Fibroblast of skin of right quadriceps (primary cell): ENCODE data around the gene PPARA.
"Not testable (repeated sequence)": the region's sequence is repeated elsewhere in the genome, so short reads cannot be mapped to it uniquely, and the experiment has no call there.

Source experiments
- DNase-seq: peaks from one replicate; pipeline ENCODE4 v3.0.0-alpha.2; 2013

The PPARA gene

DNA sequence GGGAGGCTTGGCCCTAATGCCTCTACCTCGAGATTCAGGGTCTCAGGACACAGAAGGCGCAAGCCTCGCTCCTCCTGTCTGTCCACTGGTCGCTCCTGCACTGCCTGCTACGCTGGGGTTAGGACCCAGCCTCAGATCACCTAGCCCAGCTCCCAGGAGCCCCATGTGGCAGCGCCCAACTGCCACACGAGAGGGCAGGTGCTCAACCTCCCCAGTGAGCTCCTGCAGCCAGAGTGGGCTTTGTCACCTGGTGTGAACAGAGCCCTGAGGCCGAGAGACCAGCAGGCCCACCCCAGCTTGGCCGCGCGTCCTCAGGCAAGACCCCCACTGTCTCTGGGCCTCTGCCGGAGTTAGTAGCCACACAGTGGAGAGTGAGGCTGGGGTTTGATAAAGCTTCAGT lies 21.7 kb upstream of the PPARA start:
- DNase-seq: no peak

DNA sequence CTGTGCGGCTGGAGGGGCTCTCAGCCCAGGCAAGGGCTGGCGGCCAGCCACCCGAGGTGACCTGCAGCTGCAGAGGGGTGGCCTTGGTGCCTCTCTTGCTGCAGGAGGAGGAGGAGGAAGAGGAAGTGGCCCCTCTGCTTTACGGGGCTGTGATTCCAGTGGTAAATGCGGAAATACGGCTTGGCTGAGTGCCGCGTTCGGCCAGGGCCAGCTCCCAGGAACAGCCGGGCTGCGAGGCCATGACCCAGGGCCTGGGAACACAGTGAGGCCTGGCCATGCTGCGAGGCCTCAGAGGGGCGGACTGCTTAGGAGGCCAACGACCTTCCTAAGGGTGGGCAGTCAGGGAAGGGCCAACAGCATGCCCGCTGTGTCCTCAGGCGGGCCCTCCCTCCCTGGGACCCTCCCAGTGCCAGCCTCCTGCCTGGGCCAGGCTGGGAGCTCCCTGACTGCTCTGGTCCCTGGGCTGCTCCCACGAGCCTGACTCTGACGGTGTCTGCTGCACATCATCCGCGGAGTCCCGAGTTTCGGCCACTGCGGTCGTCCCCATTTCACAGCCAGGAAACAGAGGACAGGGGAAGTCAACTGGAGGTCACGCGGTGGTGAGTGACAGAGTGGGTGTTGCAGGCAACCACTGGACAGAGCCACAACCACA lies 20.8 kb upstream of the PPARA start:
- DNase-seq: no peak

DNA sequence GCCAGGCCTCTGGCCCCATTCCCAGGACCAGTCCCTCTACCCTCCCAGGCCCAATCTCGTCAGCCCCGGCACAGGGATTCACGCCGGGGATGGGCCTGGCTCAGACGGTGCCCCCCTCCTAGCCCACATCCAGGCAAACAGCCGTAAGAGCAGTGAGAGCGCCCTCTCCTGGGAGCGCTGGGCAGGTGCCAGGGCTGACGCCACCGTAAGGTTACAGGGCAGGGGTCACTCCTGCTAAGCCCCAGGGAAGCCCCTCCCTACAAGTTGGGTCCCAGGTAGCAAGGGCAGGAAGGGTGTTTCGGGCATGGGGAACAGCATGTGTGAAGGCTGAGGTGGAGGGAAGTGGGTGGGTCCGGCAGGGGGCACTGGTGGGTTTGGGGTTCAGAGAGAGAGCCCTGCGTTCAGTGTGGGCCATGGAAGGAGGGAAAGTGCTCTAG lies 19.2 kb upstream of the PPARA start:
- DNase-seq: no peak

DNA sequence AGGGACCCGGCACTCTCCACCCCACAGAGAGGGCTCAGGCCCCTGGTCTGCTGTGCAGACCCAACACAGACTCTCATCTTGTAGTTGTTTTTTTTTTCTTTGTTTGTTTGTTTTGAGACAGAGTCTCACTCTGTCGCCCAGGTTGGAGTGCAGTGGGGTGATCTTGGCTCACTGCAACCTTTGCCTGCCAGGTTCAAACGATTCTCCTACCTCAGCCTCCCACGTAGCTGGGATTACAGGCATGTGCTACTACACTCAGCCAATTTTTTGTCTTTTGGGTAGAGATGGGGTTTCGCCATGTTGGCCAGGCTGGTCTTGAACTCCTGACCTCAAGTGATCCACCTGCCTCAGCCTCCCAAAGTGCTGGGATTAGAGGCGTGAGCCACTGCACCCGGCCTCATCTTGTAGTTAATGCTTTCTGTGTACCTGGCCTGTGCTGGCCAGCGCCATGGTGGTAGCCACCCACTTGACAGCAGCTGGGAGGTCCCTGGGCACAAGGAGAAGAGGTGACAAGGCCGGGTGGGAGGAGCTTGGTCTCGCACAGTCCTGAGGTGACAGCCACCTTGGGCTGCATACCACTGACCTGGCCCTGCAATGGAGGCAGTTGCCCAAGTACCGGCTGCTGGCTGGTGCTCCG lies 18.0 kb upstream of the PPARA start:
- not testable (repeated sequence) for DNase-seq

DNA sequence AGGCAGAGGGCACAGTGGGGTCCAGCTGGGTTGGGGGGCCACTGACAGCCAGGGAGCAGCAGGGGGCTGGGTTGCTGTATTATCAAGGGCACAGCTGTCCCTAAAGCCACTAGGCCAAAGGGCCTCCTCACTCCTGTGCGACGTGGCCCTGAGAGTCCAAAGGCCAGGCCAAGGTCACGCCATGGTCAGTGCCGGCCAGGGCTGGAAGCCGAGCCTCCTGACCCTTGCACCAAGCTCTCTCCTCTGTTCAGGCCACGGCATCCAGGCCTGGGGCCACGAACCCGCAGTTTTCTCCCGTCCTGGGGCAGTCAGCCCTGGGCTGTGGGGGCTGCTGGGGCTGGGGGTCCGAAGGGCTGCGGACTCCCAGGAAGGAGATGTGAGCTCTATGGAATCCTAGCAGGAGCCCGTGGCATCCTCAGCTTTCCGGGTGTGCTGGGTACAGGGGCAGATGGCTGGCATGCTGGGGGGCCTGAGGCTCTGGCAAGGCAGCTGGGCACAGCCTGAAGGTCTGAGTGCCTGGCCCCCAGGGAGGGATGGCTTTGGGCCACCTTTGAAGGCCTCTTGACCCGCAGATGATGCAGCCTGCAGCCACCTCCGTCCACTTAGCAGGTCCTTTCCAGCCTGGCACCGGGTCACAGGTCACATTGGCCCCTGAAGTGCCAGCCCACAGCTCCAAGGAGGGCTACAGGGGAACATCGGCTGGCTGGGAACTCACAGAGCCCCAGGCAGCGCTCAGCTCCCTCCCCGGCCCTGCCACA lies 17.3 kb upstream of the PPARA start:
- DNase-seq: no peak

DNA sequence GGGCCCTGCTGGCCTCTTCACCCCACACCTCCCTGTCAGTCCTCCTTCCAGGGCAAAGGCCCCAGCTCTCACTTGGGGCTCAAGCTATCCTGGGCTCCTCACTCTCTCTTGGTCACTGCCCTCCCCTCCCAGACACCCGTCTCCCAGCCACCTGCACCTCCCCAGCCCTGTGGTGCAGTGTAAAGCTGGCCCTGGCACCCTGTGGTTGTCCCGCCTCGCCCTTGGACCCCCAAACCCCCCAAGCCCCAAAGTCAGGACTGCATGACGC lies 16.8 kb upstream of the PPARA start:
- no peak for DNase-seq

DNA sequence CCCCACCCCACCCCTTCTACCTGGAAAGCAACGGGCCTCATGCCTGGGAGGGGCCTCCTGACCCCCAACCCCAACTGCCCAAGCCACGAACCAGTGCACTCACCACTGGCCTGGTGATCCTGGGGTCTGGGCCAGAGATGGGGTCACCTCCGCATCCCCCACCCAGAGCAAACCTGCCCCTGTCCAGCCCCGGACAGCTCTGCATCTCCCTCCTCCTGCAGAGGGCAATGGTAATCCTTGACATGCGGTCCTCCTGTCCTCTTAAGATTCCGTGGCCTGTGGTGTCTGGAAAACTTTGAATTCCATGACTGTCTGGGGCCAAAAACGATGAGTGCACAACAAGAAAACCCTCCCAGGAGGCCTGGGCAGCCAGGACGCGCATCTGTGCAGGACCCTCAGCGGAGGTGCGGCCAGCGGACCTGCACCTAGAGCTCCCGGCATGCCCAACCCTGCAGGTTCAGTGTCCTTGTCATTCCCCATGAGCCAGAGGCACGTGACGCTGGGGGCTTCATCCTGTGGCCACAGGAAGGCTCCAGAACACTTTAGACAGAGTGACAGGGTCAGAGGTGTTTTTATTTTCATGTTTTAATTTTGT lies 16.1 kb upstream of the PPARA start:
- no peak for DNase-seq

DNA sequence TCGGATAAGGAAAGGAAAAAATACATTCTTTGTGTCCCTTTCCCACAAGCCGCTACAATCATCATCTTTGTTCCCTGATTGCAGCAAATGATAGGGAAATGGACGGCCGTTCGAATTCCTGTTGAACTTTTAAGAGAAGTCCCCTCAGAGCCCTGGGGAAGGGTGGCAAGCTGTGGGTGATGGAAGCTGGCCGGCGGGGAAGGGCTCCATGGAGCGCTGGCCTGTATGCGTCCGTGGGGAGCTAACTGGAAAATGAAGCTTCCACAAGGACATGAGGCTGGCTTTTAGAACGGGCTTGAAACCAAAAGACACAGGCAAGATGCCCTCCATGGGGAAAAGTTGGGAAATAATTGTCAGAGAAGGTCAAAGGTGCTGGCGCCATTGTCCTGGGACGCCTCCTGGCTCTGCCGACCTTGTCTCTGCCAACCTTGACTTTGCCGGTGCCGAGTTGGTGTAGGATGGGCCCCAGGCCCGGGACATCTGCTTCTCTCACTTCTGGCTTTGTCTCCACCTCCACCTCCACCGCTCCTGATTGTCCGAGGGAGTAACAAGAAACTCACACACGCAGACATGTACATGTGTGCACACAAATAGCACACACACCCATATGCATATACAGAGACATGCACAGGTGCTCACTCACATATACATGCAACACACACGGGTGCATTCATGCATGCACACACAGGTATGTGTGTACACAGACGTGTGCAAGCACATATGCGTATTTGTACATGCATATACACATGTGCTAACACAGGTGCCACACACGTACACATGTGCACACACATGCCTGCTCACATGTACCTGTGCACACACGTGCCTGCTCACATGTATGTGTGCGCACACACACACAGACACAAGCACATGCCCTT lies 14.5 kb upstream of the PPARA start:
- no peak for DNase-seq

DNA sequence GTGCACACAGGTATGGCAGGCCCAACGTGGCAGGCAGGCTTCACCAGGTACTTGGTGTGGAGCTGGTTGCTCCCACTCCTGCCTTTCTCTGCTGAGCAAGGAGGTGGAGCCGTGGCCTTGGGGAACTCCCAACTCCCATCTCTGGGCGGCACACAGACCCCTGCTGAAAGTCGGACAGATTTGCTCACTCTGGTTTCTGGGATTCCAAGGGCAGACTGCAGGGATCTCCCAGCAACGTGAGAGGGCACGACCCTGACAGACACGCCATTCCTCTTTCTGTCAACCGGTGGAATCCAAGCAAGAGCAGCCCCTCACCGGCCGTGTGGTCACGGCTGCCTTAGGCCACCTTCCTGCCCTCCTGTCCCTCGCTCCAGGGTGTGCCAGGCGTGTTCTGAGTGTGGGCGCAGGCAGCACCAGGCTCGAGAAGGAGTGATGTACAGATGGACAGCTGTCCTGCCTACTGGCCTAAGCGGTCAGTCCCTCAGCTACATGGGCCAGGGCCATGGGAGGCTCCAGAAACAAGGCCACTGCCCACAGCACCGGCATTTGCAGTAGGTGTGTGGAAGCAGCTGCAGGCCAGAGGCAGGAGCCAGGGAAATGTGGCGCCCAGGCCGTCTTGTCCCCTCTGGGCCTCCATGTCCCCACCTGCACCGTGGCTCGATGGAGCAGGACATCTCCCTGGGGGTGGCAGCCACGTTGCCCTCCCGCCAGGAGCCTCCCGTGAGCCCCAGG lies 13.7 kb upstream of the PPARA start:
- DNase-seq: no peak

DNA sequence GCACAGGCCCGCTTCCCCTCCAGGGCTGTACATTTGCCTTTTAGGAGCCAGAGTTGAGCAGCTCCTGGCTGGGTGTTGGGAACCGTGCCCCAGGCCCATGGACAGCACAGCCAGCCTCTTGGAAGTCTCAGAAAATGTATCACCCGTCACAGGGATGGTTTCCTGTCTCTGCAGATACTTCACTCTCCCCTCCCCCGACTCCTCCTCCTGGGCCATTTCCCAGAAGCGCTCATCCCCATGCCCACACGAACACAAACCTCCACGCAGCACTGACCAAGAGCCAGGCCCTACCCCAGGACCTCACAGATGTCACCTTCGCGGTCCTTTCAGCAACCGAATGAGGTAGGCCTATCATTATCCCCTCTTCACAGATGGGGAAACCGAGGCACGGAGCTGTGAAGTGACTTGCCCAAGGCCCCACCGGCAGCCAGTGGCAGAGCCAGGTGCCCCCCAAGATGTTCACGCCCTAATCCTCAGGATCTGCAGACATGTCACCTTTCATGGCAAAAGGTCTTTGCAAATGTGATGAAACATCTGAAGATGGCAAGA lies 13.0 kb upstream of the PPARA start:
- no peak for DNase-seq

DNA sequence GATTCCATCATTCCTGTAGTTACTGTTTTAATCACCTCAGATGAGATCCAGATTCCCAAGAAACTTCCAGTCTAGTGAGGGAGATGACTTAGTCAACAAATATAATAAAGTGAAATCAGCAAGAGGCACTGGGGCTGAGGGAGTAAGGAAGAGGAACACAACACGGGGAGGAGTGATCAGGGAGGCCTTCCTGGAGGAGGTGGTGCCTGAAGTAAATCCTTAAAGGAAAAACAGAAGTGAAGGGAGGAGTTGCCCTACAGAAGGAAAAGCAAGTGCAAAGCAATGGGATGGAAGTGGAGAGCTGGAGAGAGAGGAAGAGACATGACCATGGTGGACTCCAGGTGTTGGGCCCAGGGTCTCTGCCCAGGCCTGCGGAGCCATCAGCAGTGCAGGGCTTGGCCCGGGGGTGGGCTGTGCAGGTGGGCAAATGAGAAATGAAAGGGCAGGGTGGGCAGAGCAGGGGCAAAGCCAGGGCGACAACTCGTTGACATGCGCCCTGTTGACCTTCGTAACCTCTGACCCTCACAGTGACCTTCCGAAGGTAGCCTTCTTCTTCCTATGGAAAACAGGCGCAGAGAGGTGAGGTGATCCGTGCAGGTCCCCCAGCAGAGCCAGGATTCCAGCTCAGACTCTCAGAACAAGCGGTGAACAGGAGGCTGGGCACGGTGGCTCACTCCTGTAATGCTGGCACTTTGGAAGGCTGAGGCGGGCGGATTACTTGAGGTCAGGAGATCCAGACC lies 12.1 kb upstream of the PPARA start:
- no peak for DNase-seq

DNA sequence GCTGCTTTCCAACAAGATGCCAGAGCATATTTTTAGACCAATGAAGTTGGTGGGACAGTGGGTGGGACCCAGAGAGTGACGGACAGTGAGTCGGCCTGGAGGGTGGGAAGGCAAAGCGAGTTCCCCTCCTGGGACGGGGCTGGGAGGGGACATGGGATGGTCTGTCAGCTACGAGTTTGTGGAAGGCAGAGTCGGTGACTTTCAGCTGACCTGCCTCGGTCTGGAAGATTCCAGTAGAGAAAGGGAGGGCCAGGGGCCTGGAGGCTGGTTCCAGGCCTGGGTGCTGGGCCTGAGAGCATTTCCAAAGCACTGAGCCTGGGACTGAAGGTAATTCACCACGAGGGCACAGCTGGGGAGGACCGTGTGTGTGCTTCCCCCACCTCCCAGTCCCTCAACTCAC lies 10.9 kb upstream of the PPARA start:
- DNase-seq: not testable (repeated sequence)

DNA sequence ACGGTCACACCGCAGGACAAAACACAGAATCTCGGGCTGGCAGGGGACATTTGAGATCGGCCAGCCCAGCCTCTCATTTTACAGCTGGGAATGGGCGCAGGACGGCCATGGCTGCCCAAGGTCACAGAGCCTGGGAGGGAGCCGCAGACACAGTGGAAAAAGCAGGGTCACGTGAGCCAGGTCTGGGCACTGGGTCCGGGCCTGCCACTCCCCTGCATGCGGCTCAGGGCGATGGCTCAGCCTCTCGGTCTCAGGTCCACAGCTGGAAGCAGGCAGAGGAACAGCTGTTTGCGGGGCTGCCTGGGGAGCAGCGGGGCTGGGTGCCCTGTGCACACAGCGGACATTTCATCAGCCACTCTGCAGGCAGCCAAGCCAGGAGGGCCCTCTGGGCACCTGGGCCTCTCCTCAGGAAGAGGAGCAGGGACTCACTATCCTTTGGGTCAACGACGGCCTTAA lies 10.4 kb upstream of the PPARA start:
- no peak for DNase-seq

DNA sequence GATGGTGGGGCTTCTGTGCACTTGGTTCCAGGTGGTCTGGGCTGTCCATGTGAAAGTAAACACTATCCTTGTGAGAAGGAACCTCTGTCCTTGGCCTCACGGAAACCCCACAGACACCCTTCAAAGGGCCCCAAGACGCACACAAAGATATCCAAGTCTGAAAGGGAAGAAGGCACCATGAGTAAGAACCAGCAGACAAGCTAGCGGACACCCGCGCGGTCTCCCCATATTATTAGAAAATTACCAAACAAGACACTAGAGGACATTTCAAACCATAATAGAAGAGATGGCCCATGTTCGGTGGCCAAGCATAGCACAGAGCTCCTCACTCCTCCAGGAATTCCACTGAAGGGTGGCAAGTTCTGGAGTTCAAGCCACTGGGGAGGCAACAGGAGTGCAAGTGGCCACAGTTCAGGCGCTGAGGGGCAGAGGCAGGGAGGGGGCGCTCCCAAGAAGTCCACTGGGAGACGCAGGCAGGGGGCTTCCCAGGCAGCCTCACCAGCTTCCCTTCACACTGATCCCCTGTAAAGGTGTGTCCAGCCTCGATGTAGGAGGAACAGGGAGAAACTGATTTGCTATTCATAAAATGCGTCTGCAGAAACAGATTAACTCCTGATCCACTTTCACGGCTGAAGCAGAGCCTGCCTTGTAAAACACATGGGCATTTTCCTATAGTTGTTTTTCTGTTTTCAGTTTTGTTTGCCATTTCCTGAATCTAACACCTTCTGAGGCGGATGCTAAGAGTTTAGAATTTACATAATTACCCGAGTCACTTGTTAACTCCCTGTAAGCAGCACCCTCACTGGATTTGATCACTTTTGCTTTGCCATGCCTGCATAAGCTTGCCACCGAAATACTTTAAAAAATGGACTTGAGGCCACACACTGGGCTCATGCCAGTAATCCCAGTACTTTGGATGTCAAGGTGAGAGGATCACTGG lies 9.1 kb upstream of the PPARA start:
- DNase-seq: no peak

DNA sequence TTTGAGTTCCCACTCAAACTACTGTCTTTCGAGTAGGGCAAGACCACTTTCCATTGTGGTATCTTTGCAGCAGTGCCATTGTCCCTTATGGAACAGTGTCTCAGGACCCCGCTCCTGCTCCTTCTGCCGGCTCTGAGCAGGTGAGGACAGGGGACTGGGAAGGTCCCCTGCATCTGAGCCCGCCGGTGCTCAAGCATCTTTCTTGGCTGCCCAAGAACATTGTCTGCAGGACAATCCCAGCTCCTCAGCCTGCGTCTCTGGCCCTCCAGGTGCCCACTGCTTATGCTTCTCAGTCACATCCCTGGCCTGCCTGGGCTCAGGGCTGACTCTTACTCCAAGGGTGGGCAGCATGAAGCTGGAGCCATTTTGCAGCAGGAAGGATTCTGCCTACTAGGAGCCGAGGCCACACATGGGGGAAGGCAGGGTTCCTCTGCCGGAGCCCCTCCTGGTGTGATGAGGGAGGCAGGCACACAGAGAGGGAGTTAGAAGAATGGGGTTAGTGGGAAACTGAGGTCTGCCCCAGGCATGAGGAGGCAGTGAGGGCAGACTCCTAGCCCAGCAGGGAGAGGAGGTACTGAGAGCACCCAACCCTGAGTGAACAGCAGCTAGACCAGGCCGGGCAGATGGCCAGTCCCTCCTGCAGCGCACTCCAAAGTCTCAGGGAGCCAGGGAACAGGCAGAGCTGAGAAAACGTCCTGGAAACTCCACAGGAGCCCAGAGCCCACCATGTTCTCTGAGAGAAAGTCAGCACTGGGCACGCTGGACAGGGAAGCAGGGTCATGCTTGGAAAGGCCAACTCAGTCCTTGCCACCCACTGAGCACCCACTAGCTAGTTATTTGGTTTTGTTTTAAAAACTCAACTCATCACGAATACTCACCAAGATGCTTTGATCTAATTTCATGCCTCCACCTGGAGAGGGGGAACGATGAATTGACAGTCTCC lies 7.5 kb upstream of the PPARA start:
- DNase-seq: no peak

DNA sequence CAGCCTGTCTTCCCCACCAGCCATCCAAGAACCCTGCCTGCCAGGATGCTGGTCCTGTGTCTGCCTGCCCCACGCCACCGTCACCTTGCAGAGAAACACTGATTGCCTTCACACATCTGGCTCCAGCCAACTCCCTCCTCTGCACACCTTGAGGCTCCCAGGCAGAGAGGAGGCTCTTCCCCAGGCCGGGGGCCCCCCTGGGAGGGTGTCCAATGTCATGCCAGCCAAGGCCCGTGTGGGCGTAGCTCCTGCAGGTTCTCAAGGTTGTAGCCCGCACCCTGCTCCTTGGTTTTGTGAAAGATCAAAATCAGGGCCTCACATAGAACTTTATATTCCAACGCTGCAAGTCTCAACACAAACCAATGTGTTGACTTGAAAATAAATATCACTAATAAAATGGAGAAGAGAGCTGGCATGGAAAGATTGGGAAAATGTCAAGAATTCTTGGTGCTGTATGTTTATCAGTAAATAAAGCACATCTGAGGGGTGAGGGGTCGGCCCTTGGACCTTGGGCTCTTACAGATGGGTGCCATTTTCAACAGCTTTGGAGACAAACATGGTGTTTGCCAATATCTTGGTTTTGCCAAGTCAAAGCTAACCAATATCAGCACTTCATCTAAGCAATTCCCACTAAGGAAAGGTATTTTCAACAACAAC lies 6.7 kb upstream of the PPARA start:
- no peak for DNase-seq

DNA sequence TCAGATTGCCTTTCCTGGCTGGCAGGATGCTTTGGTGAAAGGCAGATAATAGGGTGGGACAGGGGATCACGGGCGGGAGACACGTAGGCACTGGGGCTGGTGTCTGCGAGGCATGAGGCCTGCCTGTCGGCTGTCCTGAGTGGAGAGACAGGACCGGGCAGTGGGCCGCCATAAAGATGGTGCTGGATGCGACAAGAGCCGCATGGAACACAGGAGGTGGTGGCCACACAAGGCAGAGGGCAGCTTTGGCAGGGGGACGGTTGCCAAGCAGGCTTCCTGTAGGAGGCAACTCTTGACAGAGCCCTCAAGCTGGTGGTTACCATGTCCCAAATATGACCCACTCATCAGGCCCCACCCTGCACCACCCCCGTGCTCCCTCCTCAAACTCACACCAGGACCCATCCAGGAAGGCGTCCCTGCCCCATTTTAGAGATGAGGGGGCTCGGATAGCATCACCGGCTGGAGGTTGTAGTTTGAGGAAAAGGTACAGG lies 4.9 kb upstream of the PPARA start:
- DNase-seq: no peak

DNA sequence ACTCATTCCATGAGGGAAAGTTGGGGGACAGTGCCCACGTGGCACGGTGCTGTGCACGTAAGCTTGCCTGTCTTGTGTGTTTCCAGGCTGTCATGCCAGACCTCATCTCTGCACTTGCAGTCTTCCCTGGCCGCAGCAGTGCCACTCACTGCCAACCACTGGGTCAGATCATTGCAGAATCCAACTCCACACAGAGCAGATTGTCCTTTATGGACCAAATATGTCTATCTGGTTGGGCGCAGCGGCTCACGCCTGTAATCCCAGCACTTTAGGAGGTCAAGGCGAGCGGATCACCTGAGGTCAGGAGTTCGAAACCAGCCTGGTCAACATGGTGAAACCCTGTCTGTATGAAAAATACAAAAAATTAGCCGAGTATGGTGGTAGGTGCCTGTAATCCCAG lies 4.4 kb upstream of the PPARA start:
- DNase-seq: no peak
